ENCODE measurements around the gene MYH14. TPM values are rescaled to one million over a fixed set of nuclear protein-coding genes. Genes with fewer than 3 reads are reported as not detected.
A peak's percentile ranks its signal among the peaks of the same experiment; 100 is the strongest.

MYH14 gene
- total and polyA plus RNA-seq, 2 of the 13 experiments (the other 11 are each of a cell fraction or from before 2014, with no cell fraction given): 5.5 to 5.8 TPM

DNA sequence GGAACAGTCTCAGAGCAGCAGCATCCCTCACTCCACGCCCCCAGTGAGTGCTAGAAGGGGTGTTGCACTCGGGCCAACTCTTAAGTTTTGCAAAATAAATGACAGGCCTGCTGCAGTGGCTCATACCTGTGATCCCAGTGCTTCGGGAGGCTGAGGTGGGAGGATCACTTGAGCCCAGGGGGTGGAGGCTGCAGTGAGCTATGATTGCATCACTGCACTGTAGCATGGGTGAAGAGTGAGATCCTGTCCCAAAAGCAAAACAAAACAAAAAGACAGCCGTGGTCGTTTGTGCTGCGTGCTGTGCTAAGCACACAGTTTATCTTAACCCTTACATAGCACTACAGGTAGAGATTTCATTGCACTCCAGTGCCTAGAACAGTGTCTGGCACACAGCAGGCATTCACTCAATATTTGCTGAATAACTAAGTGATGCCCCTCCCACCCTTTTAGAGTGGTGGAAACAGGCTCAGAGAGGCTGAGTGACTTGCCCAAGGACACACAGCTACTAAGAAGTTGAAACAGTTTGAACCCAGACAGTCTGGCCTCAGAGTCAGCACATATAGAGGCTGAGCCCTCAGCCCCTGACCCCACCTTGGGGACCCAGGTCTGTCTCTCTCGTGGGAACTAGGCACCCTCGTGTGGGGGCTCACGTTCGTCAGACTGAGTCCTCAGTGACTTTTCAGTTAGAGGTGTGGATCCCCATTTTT lies 107.5 kb downstream of the MYH14 start:
- Histone ChIP-seq H3K9ac (ENCODE audit: insufficient read depth, low read depth, low read length) (no peak overlapping the region), H3K4me1 (ENCODE audit: insufficient read depth, low read length) (peaks cover 13% of the 10 kb centered on the region), H3K27me3 (ENCODE audit: control insufficient read depth in 1 of 2, insufficient read depth in 2 of 2, low read length in 2 of 2) (no peaks in the 10 kb centered on the region), H4K20me1 (ENCODE audit: insufficient read depth, low read length) (no peaks in the 10 kb centered on the region), H3K9me3 (ENCODE audit: low read length) (no peaks in the 10 kb centered on the region), H3K27ac (ENCODE audit: extremely low read length, insufficient read depth, low read length) (no peak overlapping the region), H2AFZ (ENCODE audit: low read length) (no peak overlapping the region), H3K79me2 (ENCODE audit: insufficient read depth, low read length) (no peaks in the 10 kb centered on the region), H3K4me2 (ENCODE audit: low read depth, low read length) (no peak overlapping the region), H3K4me3 (replicated peaks in 1 of 3; ENCODE audit: insufficient read depth in 1 of 3, low read depth in 2 of 3, low read length in 3 of 3) (no peak overlapping the region), H3K36me3 (replicated peaks in 1 of 2; ENCODE audit: control insufficient read depth in 1 of 2, insufficient read depth in 2 of 2, low read length in 2 of 2) (no peaks in the 10 kb centered on the region)
- no peak for ATAC-seq
- ChIA-PET POLR2A (no interaction called here), CTCF (ENCODE audit: low intra/inter-chr PET ratio, low total read pairs) (no interaction called here)
- FAIRE-seq: no peak
- TF ChIP-seq CEBPG (CRISPR knock-in tag; IDR thresholded peaks at IDR 0.05) (peak; percentile 20; the same call in 1 of the 2 replicates), SP5 (CRISPR knock-in tag; IDR thresholded peaks at IDR 0.05; ENCODE audit: borderline replicate concordance, low read depth) (no peak), KDM1A (CRISPR knock-in tag; IDR thresholded peaks at IDR 0.05) (0 out of 2 replicates have a peak, but pooled peaks have one; percentile 10), ZNF232 (CRISPR knock-in tag; IDR thresholded peaks at IDR 0.05; ENCODE audit: borderline replicate concordance) (no peak), ZMYM3 (CRISPR knock-in tag; IDR thresholded peaks at IDR 0.05) (0 out of 2 replicates have a peak, but pooled peaks have one; percentile 63), GABPA (IDR thresholded peaks at IDR 0.05; ENCODE audit: low read depth, low read length) (no peak), GABPA (CRISPR knock-in tag; IDR thresholded peaks at IDR 0.05; ENCODE audit: low read depth) (no peak), ZNF768 (CRISPR knock-in tag; IDR thresholded peaks at IDR 0.05) (peak; percentile 97), ZNF740 (CRISPR knock-in tag; IDR thresholded peaks at IDR 0.05) (no peak), ZNF800 (CRISPR knock-in tag; IDR thresholded peaks at IDR 0.05) (no peak), ZNF770 (CRISPR knock-in tag; IDR thresholded peaks at IDR 0.05) (peak; percentile 93)
- intact Hi-C loops (cut with micrococcal nuclease; ENCODE audit: unreplicated experiment) (no loop called here), in situ Hi-C loops (cut with HindIII; ENCODE audit: extremely low pct_ligation_motif_present, low pct_unique_long_range_greater_than_20kb) (no loop called here)
- 48% methylated on average over 10 of the region's 10 CpGs for WGBS (ENCODE audit: low lambda C conversion rate)
- DNase-seq (ENCODE audit: low spot score): no peak
- BruUV-seq (replicated peaks): no TSS peak
